Measurements from ENCODE around the gene MTFR1L.

GRCh38 chr1:25773441-25774125 lies 46.2 kb upstream of the MTFR1L start:
- TF ChIP-seq POLR2A (IDR thresholded peaks at IDR 0.05) (no peak), CTCF (IDR thresholded peaks at IDR 0.05) (no peak)
